HG03565 (cell line): ENCODE results near the gene GNAI3.

ENCODE experiments used
- ATAC-seq: cut with Tn5 transposase; IDR thresholded peaks from one replicate; pipeline ENCODE4 v1.9.1; 2021; ENCODE audit warnings: mild to moderate bottlenecking, moderate library complexity; ENCODE audit not compliant: unreplicated experiment

GNAI3 gene

GRCh38 chr1:109543988-109544735 is 4.3 kb upstream of the GNAI3 start:
- ATAC-seq = no peak

DNA sequence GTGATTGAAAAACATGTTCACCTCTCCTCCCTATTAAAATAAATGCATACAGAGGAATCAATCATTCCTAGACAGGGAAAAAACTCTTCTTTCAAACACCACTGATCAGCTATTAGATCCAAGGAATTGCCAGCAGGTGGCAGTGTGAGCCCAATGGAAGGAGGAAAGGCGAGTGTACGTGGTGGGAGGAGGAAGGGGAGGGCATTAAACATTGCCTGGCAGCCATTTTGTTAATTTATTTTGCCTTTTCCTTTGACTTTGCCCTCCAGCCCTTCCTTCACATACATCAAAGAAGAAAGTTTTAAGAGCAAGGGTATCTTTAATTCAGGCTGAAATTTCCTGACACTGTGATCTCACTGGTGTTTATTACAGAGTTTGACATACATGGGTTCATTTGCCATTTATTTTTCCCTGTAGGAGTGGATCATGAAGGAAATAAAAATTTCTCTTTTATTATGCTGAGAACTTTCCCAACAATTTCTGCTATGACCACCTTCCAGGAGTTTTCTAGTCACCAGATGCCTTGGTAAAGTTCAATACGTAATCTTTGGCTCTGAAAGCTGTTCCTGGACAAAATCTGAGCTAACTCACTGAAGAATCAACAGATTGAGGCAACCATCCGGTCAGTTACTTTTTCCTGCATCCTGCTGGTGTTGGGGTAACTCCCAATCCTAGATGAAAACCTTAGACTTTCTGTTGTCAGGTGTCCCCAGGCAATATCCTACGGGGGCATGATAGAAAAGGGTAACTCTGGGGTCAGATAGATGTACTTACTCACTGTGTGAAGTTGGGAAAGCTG is 1.9 kb upstream of the GNAI3 start:
- peak; percentile 30 for ATAC-seq

DNA sequence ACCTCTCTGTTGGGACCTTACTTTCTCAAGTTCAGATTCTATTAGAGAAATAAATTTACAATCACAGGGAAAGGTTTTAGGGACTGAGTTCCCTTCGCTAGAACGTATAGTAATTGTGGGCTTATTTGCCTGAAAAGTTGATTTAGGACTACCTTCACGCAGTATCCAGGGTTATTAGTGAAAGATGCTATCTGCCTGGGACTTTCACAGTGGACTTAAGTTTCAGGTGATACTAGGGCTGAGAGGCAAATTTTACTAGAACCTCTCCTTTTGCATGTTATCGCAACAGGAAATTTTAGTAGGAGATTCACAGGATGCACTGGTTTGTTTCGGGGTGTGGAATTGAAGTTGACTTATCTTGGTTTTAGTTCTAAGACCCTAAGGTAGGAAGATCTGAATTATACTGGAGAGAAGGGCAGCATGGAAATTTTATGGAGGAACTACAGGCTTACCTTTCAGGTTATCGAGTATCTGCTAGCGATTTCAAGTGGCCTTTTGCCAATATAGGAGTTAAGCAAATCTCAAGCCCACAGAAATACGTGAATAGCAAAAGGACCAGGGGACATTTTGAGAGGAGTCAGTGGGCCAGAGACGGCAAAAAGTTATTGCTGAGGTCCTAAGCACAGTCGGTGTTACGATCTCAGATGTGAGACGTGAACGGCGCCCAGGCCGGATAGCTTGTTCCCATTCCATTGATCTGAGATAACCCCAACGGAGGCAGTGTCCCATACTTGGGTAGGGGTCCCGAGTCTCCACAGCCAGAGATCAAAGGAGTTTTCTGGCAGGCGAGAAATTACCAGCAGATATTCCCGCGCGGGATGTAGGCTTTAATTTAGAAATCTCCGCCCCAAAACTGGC is 723 bp upstream of the GNAI3 start:
- no peak for ATAC-seq

- ATAC-seq = no peak
Observed at GRCh38 chr1:109556563-109556962, 8.1 kb downstream of the GNAI3 start.

GRCh38 chr1:109557520-109557919 is 9.1 kb downstream of the GNAI3 start:
- no peak for ATAC-seq

GRCh38 chr1:109559995-109560394 is 11.6 kb downstream of the GNAI3 start:
- ATAC-seq = no peak

- no peak for ATAC-seq
Observed at GRCh38 chr1:109564194-109564878, 15.9 kb downstream of the GNAI3 start.

DNA sequence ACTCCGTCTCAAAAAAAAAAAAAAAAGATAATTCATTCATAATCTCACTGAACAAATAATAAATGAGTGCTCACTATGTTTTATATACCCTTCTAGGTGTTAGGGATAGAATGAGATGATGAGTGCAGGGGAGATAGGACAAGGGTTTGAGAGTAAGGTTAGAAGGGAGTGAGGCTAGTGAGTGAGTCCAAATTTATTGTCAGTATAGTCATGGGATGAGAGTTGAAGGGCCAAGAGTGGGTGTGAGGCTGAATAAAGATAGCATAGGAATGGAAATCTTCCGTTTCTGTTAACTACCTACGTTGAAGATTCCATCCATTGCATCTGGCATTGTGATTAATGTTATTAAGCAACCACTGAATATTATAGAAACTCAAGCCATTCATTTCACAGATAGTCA is 16.8 kb downstream of the GNAI3 start:
- no peak for ATAC-seq

DNA sequence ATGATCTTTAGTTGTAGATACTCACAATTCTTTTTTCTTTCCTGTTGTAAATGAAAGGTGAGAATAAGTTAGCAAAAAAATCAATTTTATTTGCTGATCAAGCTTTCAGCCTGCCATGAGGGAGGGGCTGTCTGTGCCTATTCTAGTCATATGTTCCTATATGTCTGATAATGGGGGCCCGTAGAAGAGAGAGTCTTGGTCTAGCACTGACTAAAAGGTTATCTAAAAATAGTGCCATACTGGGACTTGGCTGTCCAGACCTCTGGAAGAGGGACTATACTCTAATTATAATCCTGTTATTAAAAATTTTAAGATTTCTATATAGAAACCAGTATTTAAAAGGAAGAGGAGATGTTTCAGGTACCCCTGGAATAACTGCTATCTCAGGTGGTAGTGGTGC is 18.6 kb downstream of the GNAI3 start:
- ATAC-seq = no peak

GRCh38 chr1:109567877-109568672 is 19.7 kb downstream of the GNAI3 start:
- ATAC-seq = no peak

DNA sequence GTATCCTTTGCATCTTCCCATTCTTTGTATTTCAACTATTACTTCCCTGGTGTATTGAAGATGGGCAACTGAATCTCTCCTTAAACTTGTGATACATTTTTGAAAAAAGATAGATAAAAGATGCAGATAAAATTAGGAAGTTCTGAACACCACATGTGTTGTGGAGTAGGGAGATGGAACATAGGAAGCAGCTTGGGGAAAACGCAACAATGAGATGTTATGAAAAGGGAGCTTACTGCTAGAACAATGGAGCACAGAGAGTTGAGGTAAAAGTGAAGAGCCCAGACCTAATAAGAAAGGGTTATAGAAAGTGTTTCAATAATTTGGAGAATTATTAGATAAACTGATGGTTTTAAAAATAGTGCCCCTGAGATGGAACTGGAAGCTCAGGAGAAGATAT is 20.9 kb downstream of the GNAI3 start:
- no peak for ATAC-seq

GRCh38 chr1:109570414-109570813 is 22.0 kb downstream of the GNAI3 start:
- no peak for ATAC-seq

- no peak for ATAC-seq
Observed at GRCh38 chr1:109573785-109574184, 25.4 kb downstream of the GNAI3 start.

DNA sequence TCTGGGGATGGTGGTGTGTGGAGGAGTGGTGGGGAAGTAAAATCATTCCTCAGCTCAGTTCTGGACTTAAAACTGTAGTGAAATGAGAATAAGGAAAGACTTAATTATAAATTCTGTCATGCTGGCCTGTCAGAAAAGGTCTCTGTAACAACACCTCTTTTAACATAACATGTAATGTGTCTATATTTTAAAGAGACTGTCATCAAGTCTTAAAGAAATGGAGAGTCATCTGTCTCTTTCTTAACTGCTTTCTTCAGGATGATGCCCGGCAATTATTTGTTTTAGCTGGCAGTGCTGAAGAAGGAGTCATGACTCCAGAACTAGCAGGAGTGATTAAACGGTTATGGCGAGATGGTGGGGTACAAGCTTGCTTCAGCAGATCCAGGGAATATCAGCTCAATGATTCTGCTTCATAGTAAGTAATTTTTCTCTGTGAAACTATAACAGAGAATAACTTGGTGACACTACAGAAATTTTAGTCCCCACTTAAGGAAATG is 30.6 kb downstream of the GNAI3 start:
- no peak for ATAC-seq

DNA sequence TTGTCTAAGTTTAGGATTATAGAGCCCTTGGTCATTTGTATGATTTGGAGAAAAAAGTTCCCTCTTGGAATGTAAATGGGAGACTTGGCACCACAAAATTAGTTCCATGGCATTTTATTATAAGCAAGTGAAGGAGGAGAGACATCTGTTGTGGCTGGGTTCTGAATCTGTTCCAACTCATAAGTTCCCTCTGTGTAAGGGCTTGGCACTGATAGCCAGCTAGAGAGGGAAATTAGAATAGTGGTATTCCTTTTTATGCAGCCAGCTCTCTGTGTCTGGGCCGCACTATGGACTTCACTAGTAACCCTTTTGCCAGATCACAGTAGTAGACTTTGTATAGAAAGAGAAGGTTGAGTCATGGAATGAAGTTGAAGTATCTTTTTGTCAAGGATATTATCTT is 31.1 kb downstream of the GNAI3 start:
- ATAC-seq = no peak

DNA sequence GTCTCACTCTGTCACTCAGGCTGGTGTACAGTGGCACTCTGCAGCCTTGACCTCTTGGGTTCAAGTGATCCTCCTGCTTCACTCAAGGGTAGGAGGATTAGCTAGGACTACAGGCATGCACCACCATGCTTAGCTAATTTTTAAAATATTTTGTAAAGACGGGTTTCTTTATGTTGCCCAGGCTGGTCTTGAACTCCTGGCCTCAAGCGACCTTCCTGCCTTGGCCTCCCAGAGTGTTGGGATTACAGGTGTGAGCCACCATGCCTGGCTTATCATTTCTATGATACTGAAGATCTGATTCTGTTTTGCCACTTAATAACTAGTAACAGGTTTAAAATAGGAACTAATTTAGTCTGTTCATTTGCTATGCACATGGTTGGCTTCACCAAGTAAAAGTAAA is 33.6 kb downstream of the GNAI3 start:
- ATAC-seq = no peak

DNA sequence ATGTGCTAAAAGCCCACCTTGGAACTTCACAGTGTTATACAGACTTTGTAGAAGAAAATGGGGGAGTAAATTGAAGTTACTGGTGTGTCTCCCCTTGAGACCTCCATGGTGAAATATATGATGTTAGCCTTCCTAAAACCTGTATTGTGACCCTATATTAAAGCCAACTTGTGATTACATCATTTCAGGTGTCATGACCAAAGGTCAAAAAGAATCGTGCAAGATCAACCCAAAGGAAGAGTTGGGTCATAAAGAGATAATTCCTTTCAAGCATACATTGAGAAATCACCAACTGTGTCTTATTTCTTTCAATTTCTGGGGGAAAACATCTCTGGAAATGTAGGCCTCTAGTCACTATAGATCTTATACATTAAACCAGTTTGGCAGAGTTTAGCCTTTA is 36.4 kb downstream of the GNAI3 start:
- ATAC-seq = no peak

DNA sequence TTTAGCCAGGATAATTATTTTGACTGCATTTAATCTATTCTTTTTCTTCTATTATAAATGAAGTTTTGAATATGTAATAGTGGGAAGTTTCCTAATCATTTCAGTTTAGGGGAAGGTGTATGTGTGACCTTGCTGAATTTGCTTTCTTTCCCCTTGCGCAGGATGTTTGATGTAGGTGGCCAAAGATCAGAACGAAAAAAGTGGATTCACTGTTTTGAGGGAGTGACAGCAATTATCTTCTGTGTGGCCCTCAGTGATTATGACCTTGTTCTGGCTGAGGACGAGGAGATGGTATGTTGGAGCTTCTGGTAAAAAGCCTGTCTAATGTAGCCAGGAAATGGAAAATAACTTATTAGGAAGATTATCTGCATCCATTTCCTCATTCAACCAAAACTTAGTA is 37.6 kb downstream of the GNAI3 start:
- no peak for ATAC-seq

GRCh38 chr1:109589177-109589576 is 40.8 kb downstream of the GNAI3 start:
- no peak for ATAC-seq

GRCh38 chr1:109589679-109590078 is 41.3 kb downstream of the GNAI3 start:
- ATAC-seq = no peak
